T-helper 17 cell (primary cell): ENCODE results near the gene NOS1. TPM values are rescaled to one million over a fixed set of nuclear protein-coding genes. Genes with fewer than 3 reads are reported as not detected.
"Not testable (repeated sequence)": the region's sequence is repeated elsewhere in the genome, so short reads cannot be mapped to it uniquely, and the experiment has no call there.

Experiments
- ATAC-seq: fragments of 150-1000 bp; cut with Tn5 transposase; 2 replicates; pipeline ENCODE4 v1.10.0; 2021; ENCODE audit warnings: mild to moderate bottlenecking, moderate library complexity
- DNase-seq, 3 donors: peaks; one replicate each; pipeline versions ENCODE4 v3.0.0 to v3.0.0-alpha.2; 2020 to 2021
- H3K9me3 ChIP-seq: one replicate; pipeline ENCODE4 v1.7.0; 2013; ENCODE audit warnings: low read length, mild to moderate bottlenecking; ENCODE audit not compliant: control insufficient read depth, poor library complexity, severe bottlenecking
- H3K27ac Mint-ChIP-seq: one replicate; pipeline ENCODE4 v1.8.0; 2022; ENCODE audit warnings: mild to moderate bottlenecking, moderate library complexity, mixed read lengths
- H3K27me3 Mint-ChIP-seq: one replicate; pipeline ENCODE4 v1.8.0; 2022; ENCODE audit warnings: mixed read lengths
- H3K36me3 Mint-ChIP-seq: one replicate; pipeline ENCODE4 v1.8.0; 2022; ENCODE audit warnings: low read depth, mixed read lengths
- H3K4me1 Mint-ChIP-seq: one replicate; pipeline ENCODE4 v1.8.0; 2022; ENCODE audit warnings: mild to moderate bottlenecking, mixed read lengths
- H3K4me3 Mint-ChIP-seq: one replicate; pipeline ENCODE4 v1.8.0; 2022; ENCODE audit warnings: mild to moderate bottlenecking, moderate library complexity, mixed read lengths
- total RNA-seq, 4 donors: library from RNA in 2 of 4; stranded (reverse) in 2 of 4; gene quantifications; one replicate each; pipeline ENCODE4 v1.2.3 and lab custom pipeline; 2022 to 2026

NOS1 gene
- total RNA-seq, 2 donors from 2014 or later = not detected

GRCh38 chr12:117195027-117195426 is 166.4 kb downstream of the NOS1 start:
- H3K9me3 ChIP-seq, H3K27ac Mint-ChIP-seq, ATAC-seq, DNase-seq, H3K4me3 Mint-ChIP-seq, H3K36me3 Mint-ChIP-seq, H3K4me1 Mint-ChIP-seq: not testable (repeated sequence)
- H3K27me3 Mint-ChIP-seq = peaks cover 14% of the 10 kb centered on the region

- H3K4me1 Mint-ChIP-seq = peaks cover 15% of the 10 kb centered on the region
- H3K27ac Mint-ChIP-seq = no peak overlapping the region
- no peak for DNase-seq
- peaks cover 14% of the 10 kb centered on the region for H3K27me3 Mint-ChIP-seq
- H3K36me3 Mint-ChIP-seq = no peaks in the 10 kb centered on the region
- no peaks in the 10 kb centered on the region for H3K9me3 ChIP-seq
- H3K4me3 Mint-ChIP-seq = no peak overlapping the region
- no peak for ATAC-seq
Observed at GRCh38 chr12:117193903-117194302, 167.5 kb downstream of the NOS1 start.

GRCh38 chr12:117192581-117192980 is 168.8 kb downstream of the NOS1 start:
- not testable (repeated sequence) for H3K36me3 Mint-ChIP-seq, DNase-seq, H3K27me3 Mint-ChIP-seq, H3K9me3 ChIP-seq, H3K4me3 Mint-ChIP-seq, ATAC-seq
- Mint-ChIP-seq H3K27ac (peak overlapping the region; percentile 9), H3K4me1 (peaks cover 19% of the 10 kb centered on the region)

- Mint-ChIP-seq H3K27me3 (peaks cover under 1% of the 10 kb centered on the region), H3K4me3 (peak overlapping the region; percentile 13), H3K27ac (peak overlapping the region; percentile 9)
Observed at GRCh38 chr12:117192057-117192456, 169.4 kb downstream of the NOS1 start.

GRCh38 chr12:117190210-117190781 is 171.1 kb downstream of the NOS1 start, which contains the start of gene FBXO21:
FBXO21 (minus strand) TSS chr12:117190470; CDS start chr12:117190456, 14 bp downstream.
- H3K4me3 Mint-ChIP-seq = peak within 1 kb of the TSS; percentile 96
- peak; percentile 92 to 95 (median 93) for DNase-seq
- H3K9me3 ChIP-seq = no peaks in the 10 kb centered on the region
- H3K27me3 Mint-ChIP-seq = no peaks in the 10 kb centered on the region
- ATAC-seq = peak; percentile 93
- peaks cover 22% of the 10 kb centered on the region for H3K4me1 Mint-ChIP-seq
- H3K36me3 Mint-ChIP-seq = no peaks in the 10 kb centered on the region
- H3K27ac Mint-ChIP-seq = peak within 1 kb of the TSS; percentile 90

More at GRCh38 chr12:117192057-117192456, 169.4 kb downstream of the NOS1 start:
- DNase-seq = no peak
- Mint-ChIP-seq H3K4me1 (peaks cover 22% of the 10 kb centered on the region), H3K36me3 (no peaks in the 10 kb centered on the region)
- no peaks in the 10 kb centered on the region for H3K9me3 ChIP-seq
- no peak for ATAC-seq

GRCh38 chr12:117189725-117190209 is 171.7 kb downstream of the NOS1 start:
- Mint-ChIP-seq H3K27me3 (no peaks in the 10 kb centered on the region), H3K36me3 (no peaks in the 10 kb centered on the region), H3K4me1 (peaks cover 26% of the 10 kb centered on the region), H3K27ac (peak overlapping the region; percentile 90), H3K4me3 (peak overlapping the region; percentile 96)
- H3K9me3 ChIP-seq = no peaks in the 10 kb centered on the region
- ATAC-seq = peak; percentile 39
- DNase-seq = peak in 2 of 3 donors; percentile 10 to 15

- DNase-seq (no peak), ATAC-seq (no peak)
- H3K9me3 ChIP-seq = no peaks in the 10 kb centered on the region
- Mint-ChIP-seq H3K4me3 (peak overlapping the region; percentile 96), H3K4me1 (peaks cover 27% of the 10 kb centered on the region), H3K27me3 (no peaks in the 10 kb centered on the region), H3K36me3 (no peaks in the 10 kb centered on the region), H3K27ac (peak overlapping the region; percentile 90)
Observed at GRCh38 chr12:117188961-117189724, 172.3 kb downstream of the NOS1 start.

- H3K9me3 ChIP-seq = no peaks in the 10 kb centered on the region
- Mint-ChIP-seq H3K36me3 (peaks cover 2% of the 10 kb centered on the region), H3K27ac (peak overlapping the region; percentile 90), H3K27me3 (no peaks in the 10 kb centered on the region), H3K4me1 (peaks cover 27% of the 10 kb centered on the region), H3K4me3 (peak overlapping the region; percentile 96)
- DNase-seq = no peak
- ATAC-seq = no peak
Observed at GRCh38 chr12:117188121-117188665, 173.2 kb downstream of the NOS1 start.

- no peaks in the 10 kb centered on the region for H3K27me3 Mint-ChIP-seq
- no peaks in the 10 kb centered on the region for H3K9me3 ChIP-seq
- peaks cover 27% of the 10 kb centered on the region for H3K4me1 Mint-ChIP-seq
- ATAC-seq (no peak), DNase-seq (no peak)
- peaks cover 2% of the 10 kb centered on the region for H3K36me3 Mint-ChIP-seq
- no peak overlapping the region for H3K27ac Mint-ChIP-seq
- H3K4me3 Mint-ChIP-seq = no peak overlapping the region
Observed at GRCh38 chr12:117187421-117187820, 174.0 kb downstream of the NOS1 start.

- ATAC-seq = no peak
Observed at GRCh38 chr12:117182866-117183265, 178.6 kb downstream of the NOS1 start.

GRCh38 chr12:117181468-117181843 is 180.0 kb downstream of the NOS1 start:
- not testable (repeated sequence) for H3K27ac Mint-ChIP-seq, DNase-seq, H3K9me3 ChIP-seq, H3K27me3 Mint-ChIP-seq, ATAC-seq, H3K4me3 Mint-ChIP-seq
- Mint-ChIP-seq H3K36me3 (peaks cover 11% of the 10 kb centered on the region), H3K4me1 (peaks cover 22% of the 10 kb centered on the region)

More at GRCh38 chr12:117182866-117183265, 178.6 kb downstream of the NOS1 start:
- no peak for DNase-seq
- H3K27ac Mint-ChIP-seq = no peak overlapping the region
- H3K4me3 Mint-ChIP-seq = no peak overlapping the region
- no peaks in the 10 kb centered on the region for H3K27me3 Mint-ChIP-seq
- peaks cover 19% of the 10 kb centered on the region for H3K4me1 Mint-ChIP-seq
- no peaks in the 10 kb centered on the region for H3K9me3 ChIP-seq
- peaks cover 11% of the 10 kb centered on the region for H3K36me3 Mint-ChIP-seq

- no peaks in the 10 kb centered on the region for H3K9me3 ChIP-seq
- H3K27ac Mint-ChIP-seq = peak overlapping the region; percentile 29
- H3K27me3 Mint-ChIP-seq = no peaks in the 10 kb centered on the region
- no peak overlapping the region for H3K4me3 Mint-ChIP-seq
- DNase-seq (no peak), ATAC-seq (no peak)
- peaks cover 15% of the 10 kb centered on the region for H3K36me3 Mint-ChIP-seq
- H3K4me1 Mint-ChIP-seq = peaks cover 27% of the 10 kb centered on the region
Observed at GRCh38 chr12:117180758-117181467, 180.5 kb downstream of the NOS1 start.

GRCh38 chr12:117178745-117179144 is 182.7 kb downstream of the NOS1 start:
- no peak for ATAC-seq
- Mint-ChIP-seq H3K4me1 (peaks cover 23% of the 10 kb centered on the region), H3K27me3 (no peaks in the 10 kb centered on the region), H3K4me3 (peak overlapping the region; percentile 52), H3K27ac (peak overlapping the region; percentile 37), H3K36me3 (peaks cover 17% of the 10 kb centered on the region)
- no peak for DNase-seq
- no peaks in the 10 kb centered on the region for H3K9me3 ChIP-seq
